Activated naive CD8-positive, alpha-beta T cell treated with anti-CD3 and anti-CD28 coated beads, Interleukin-2, amount 10 ng/mL, durations not matched to agents 7 days and 5 days (primary cell): Measurements from ENCODE around the gene JPT1. TPM values are rescaled to one million over a fixed set of nuclear protein-coding genes. Genes with fewer than 3 reads are reported as not detected.
A peak's percentile ranks its signal among the peaks of the same experiment; 100 is the strongest.

ENCODE experiments used
- ATAC-seq: fragments of 150-1000 bp; cut with Tn5 transposase; one replicate; pipeline ENCODE4 v1.10.0; 2021; ENCODE audit warnings: low read depth, moderate library complexity
- POLR2A ChIA-PET: fragments of 350-600 bp; sonication (Branson Sonifier 250); formaldehyde crosslinking; loops from one replicate; lab custom pipeline; 2021; ENCODE audit warnings: antibody characterized with exemption; lab: Charles Lee
- DNase-seq: peaks from one replicate; pipeline ENCODE4 v3.0.0; 2021
- H3K27ac Mint-ChIP-seq: one replicate; pipeline ENCODE4 v1.8.0; 2022; ENCODE audit warnings: mild to moderate bottlenecking, mixed read lengths
- H3K27me3 Mint-ChIP-seq: one replicate; pipeline ENCODE4 v1.8.0; 2022; ENCODE audit warnings: mild to moderate bottlenecking, moderate library complexity, mixed read lengths
- H3K36me3 Mint-ChIP-seq: one replicate; pipeline ENCODE4 v1.8.0; 2021; ENCODE audit warnings: mild to moderate bottlenecking, mixed read lengths
- H3K4me1 Mint-ChIP-seq: one replicate; pipeline ENCODE4 v1.8.0; 2021; ENCODE audit warnings: mixed read lengths
- H3K4me3 Mint-ChIP-seq: one replicate; pipeline ENCODE4 v1.8.0; 2022; ENCODE audit warnings: mild to moderate bottlenecking, moderate library complexity, mixed read lengths
- H3K9me3 Mint-ChIP-seq: one replicate; pipeline ENCODE4 v1.8.0; 2021; ENCODE audit warnings: mixed read lengths
- total RNA-seq, 2 experiments: library from RNA; stranded (reverse); gene quantifications; one replicate each; pipeline ENCODE4 v1.2.3, GENCODE V29; 2021

The JPT1 gene
- total RNA-seq, 2 experiments from 2014 or later: 194 to 213 TPM

- POLR2A ChIA-PET: no interaction called here
Measured at GRCh38 chr17:75118307-75118706, 36.0 kb downstream of the JPT1 start.

GRCh38 chr17:75116737-75117136 is 37.6 kb downstream of the JPT1 start:
- peaks cover 25% of the 10 kb centered on the region for H3K36me3 Mint-ChIP-seq
- H3K27me3 Mint-ChIP-seq: no peaks in the 10 kb centered on the region
- POLR2A ChIA-PET: interaction anchor here (0.7 to 1.4 kb wide), 3 partner anchors 8 to 38 kb away, joined by 3 to 5 read pairs (median 4); partner anchors contain the start of gene JPT1
- H3K4me1 Mint-ChIP-seq: peaks cover 21% of the 10 kb centered on the region
- DNase-seq (no peak), ATAC-seq (no peak)
- H3K27ac Mint-ChIP-seq: no peak overlapping the region
- H3K9me3 Mint-ChIP-seq: no peaks in the 10 kb centered on the region
- H3K4me3 Mint-ChIP-seq: no peak overlapping the region

More at GRCh38 chr17:75118307-75118706, 36.0 kb downstream of the JPT1 start:
- ATAC-seq (no peak), DNase-seq (no peak)
- no peak overlapping the region for H3K4me3 Mint-ChIP-seq
- no peak overlapping the region for H3K27ac Mint-ChIP-seq
- H3K9me3 Mint-ChIP-seq: no peaks in the 10 kb centered on the region
- H3K4me1 Mint-ChIP-seq: peaks cover 18% of the 10 kb centered on the region
- H3K36me3 Mint-ChIP-seq: peaks cover 20% of the 10 kb centered on the region
- no peaks in the 10 kb centered on the region for H3K27me3 Mint-ChIP-seq

- Mint-ChIP-seq H3K4me3 (no peak overlapping the region), H3K27ac (no peak overlapping the region), H3K27me3 (no peaks in the 10 kb centered on the region)
Measured at GRCh38 chr17:75115555-75115954, 38.8 kb downstream of the JPT1 start.

GRCh38 chr17:75114552-75115314 is 39.6 kb downstream of the JPT1 start:
- POLR2A ChIA-PET: interaction anchor here (0.7 to 7.1 kb wide), 21 partner anchors 9 to 175 kb away, joined by 3 to 45 read pairs (median 6); partner anchors contain the start of genes GGA3, JPT1, MRPL58 and MRPS7
- no peaks in the 10 kb centered on the region for H3K9me3 Mint-ChIP-seq
- H3K27ac Mint-ChIP-seq: peak overlapping the region; percentile 94
- H3K4me1 Mint-ChIP-seq: peaks cover 25% of the 10 kb centered on the region
- H3K27me3 Mint-ChIP-seq: no peaks in the 10 kb centered on the region
- peak overlapping the region; percentile 90 for H3K4me3 Mint-ChIP-seq
- no peak for ATAC-seq
- H3K36me3 Mint-ChIP-seq: peaks cover 20% of the 10 kb centered on the region
- no peak for DNase-seq

More at GRCh38 chr17:75115555-75115954, 38.8 kb downstream of the JPT1 start:
- ATAC-seq: no peak
- Mint-ChIP-seq H3K36me3 (peaks cover 22% of the 10 kb centered on the region), H3K9me3 (no peaks in the 10 kb centered on the region), H3K4me1 (peaks cover 22% of the 10 kb centered on the region)
- POLR2A ChIA-PET: interaction anchor here (2.2 to 7.1 kb wide), 4 partner anchors 8 to 87 kb away, joined by 12 to 45 read pairs (median 24); partner anchors contain the start of genes JPT1 and NT5C
- no peak for DNase-seq

- Mint-ChIP-seq H3K4me3 (peak overlapping the region; percentile 90), H3K36me3 (peaks cover 18% of the 10 kb centered on the region), H3K27ac (peak overlapping the region; percentile 94), H3K27me3 (no peaks in the 10 kb centered on the region), H3K9me3 (no peaks in the 10 kb centered on the region), H3K4me1 (peaks cover 27% of the 10 kb centered on the region)
- ATAC-seq (peak; percentile 69), DNase-seq (peak; percentile 82)
- POLR2A ChIA-PET: interaction anchor here (0.6 to 7.1 kb wide), 23 partner anchors 10 to 176 kb away, joined by 3 to 45 read pairs (median 6); partner anchors contain the start of genes GGA3, JPT1, MIF4GD and MRPL58
Measured at GRCh38 chr17:75113798-75114551, 40.3 kb downstream of the JPT1 start.

- ATAC-seq: no peak
- Mint-ChIP-seq H3K27me3 (no peaks in the 10 kb centered on the region), H3K9me3 (no peaks in the 10 kb centered on the region), H3K36me3 (peaks cover 17% of the 10 kb centered on the region), H3K4me1 (peaks cover 30% of the 10 kb centered on the region), H3K4me3 (peak overlapping the region; percentile 95), H3K27ac (peak overlapping the region; percentile 2)
- POLR2A ChIA-PET: interaction anchor here (1.1 to 7.1 kb wide), 5 partner anchors 20 to 152 kb away, joined by 4 to 45 read pairs (median 7); partner anchors contain the start of gene NT5C
- no peak for DNase-seq
Measured at GRCh38 chr17:75111777-75112335, 42.5 kb downstream of the JPT1 start.

- ATAC-seq: no peak
- DNase-seq: peak; percentile 47
- H3K27me3 Mint-ChIP-seq: no peaks in the 10 kb centered on the region
- H3K36me3 Mint-ChIP-seq: peaks cover 17% of the 10 kb centered on the region
- H3K9me3 Mint-ChIP-seq: no peaks in the 10 kb centered on the region
- POLR2A ChIA-PET: interaction anchor here (0.6 to 7.1 kb wide), 26 partner anchors 9 to 332 kb away, joined by 3 to 45 read pairs (median 5); partner anchors contain the start of genes CDR2L, GGA3, HID1 and JPT1
- peak overlapping the region; percentile 95 for H3K4me3 Mint-ChIP-seq
- peak overlapping the region; percentile 73 for H3K27ac Mint-ChIP-seq
- peaks cover 33% of the 10 kb centered on the region for H3K4me1 Mint-ChIP-seq
Measured at GRCh38 chr17:75110234-75110937, 43.9 kb downstream of the JPT1 start.

- peak within 1 kb of the TSS; percentile 86 for H3K27ac Mint-ChIP-seq
- POLR2A ChIA-PET: interaction anchor here (0.7 to 7.1 kb wide), 17 partner anchors 12 to 161 kb away, joined by 3 to 45 read pairs (median 4); partner anchors contain the start of genes CDR2L, GGA3, HID1 and JPT1
- H3K4me3 Mint-ChIP-seq: peak within 1 kb of the TSS; percentile 95
- DNase-seq: peak; percentile 94
- peaks cover 29% of the 10 kb centered on the region for H3K4me1 Mint-ChIP-seq
- H3K36me3 Mint-ChIP-seq: peaks cover 13% of the 10 kb centered on the region
- no peaks in the 10 kb centered on the region for H3K9me3 Mint-ChIP-seq
- peak; percentile 79 for ATAC-seq
- H3K27me3 Mint-ChIP-seq: no peaks in the 10 kb centered on the region
Measured at GRCh38 chr17:75109407-75110233, 44.7 kb downstream of the JPT1 start, which contains the start of gene ARMC7. Gene ARMC7 (plus strand): TSS chr17:75109969. CDS start chr17:75110289, 320 bp downstream.

- ATAC-seq (peak; percentile 16), DNase-seq (peak; percentile 56)
- Mint-ChIP-seq H3K4me3 (peak overlapping the region; percentile 95), H3K9me3 (no peaks in the 10 kb centered on the region), H3K36me3 (peaks cover 10% of the 10 kb centered on the region), H3K27ac (peak overlapping the region; percentile 61), H3K27me3 (no peaks in the 10 kb centered on the region), H3K4me1 (peaks cover 25% of the 10 kb centered on the region)
- POLR2A ChIA-PET: interaction anchor here (0.7 to 7.1 kb wide), 14 partner anchors 18 to 162 kb away, joined by 3 to 45 read pairs (median 5); partner anchors contain the start of genes GGA3, HID1, JPT1 and MIF4GD
Measured at GRCh38 chr17:75109046-75109406, 45.3 kb downstream of the JPT1 start.

- H3K27ac Mint-ChIP-seq: no peak overlapping the region
- peaks cover 24% of the 10 kb centered on the region for H3K4me1 Mint-ChIP-seq
- POLR2A ChIA-PET: no interaction called here
- H3K4me3 Mint-ChIP-seq: peak overlapping the region; percentile 52
- ATAC-seq (no peak), DNase-seq (no peak)
- no peaks in the 10 kb centered on the region for H3K9me3 Mint-ChIP-seq
- peaks cover 9% of the 10 kb centered on the region for H3K36me3 Mint-ChIP-seq
- no peaks in the 10 kb centered on the region for H3K27me3 Mint-ChIP-seq
Measured at GRCh38 chr17:75108193-75108592, 46.1 kb downstream of the JPT1 start.

- H3K36me3 Mint-ChIP-seq: no peaks in the 10 kb centered on the region
- no peaks in the 10 kb centered on the region for H3K9me3 Mint-ChIP-seq
- H3K4me1 Mint-ChIP-seq: peaks cover 16% of the 10 kb centered on the region
- no peak overlapping the region for H3K27ac Mint-ChIP-seq
- no peak overlapping the region for H3K4me3 Mint-ChIP-seq
- DNase-seq: peak; percentile 45
- no peak for ATAC-seq
- H3K27me3 Mint-ChIP-seq: peaks cover 3% of the 10 kb centered on the region
- POLR2A ChIA-PET: no interaction called here
Measured at GRCh38 chr17:75105126-75106080, 48.9 kb downstream of the JPT1 start.
